Measurements from ENCODE around the gene VPS39.

VPS39 gene

GRCh38 chr15:42194513-42194912 is 13.6 kb downstream of the VPS39 start:
- no peak for DNase-seq

- DNase-seq = no peak
Observed at GRCh38 chr15:42193383-42193782, 14.7 kb downstream of the VPS39 start.

- no peak for DNase-seq
Observed at GRCh38 chr15:42191610-42192346, 16.3 kb downstream of the VPS39 start.

- no peak for DNase-seq
Observed at GRCh38 chr15:42190370-42190769, 17.7 kb downstream of the VPS39 start.

GRCh38 chr15:42185801-42186200 is 22.3 kb downstream of the VPS39 start:
- no peak for DNase-seq

GRCh38 chr15:42184736-42185135 is 23.4 kb downstream of the VPS39 start:
- DNase-seq = no peak

GRCh38 chr15:42184296-42184695 is 23.8 kb downstream of the VPS39 start:
- DNase-seq = no peak

- no peak for DNase-seq
Observed at GRCh38 chr15:42182961-42183360, 25.1 kb downstream of the VPS39 start.

- DNase-seq = no peak
Observed at GRCh38 chr15:42182328-42182886, 25.7 kb downstream of the VPS39 start.

GRCh38 chr15:42178056-42178455 is 30.0 kb downstream of the VPS39 start:
- no peak for DNase-seq

GRCh38 chr15:42175671-42176070 is 32.4 kb downstream of the VPS39 start:
- DNase-seq = no peak

- no peak for DNase-seq
Observed at GRCh38 chr15:42172475-42172874, 35.6 kb downstream of the VPS39 start.

- no peak for DNase-seq
Observed at GRCh38 chr15:42171795-42172194, 36.3 kb downstream of the VPS39 start.

GRCh38 chr15:42171122-42171521 is 37.0 kb downstream of the VPS39 start:
- no peak for DNase-seq

GRCh38 chr15:42166225-42166940 is 41.7 kb downstream of the VPS39 start:
- no peak for DNase-seq

GRCh38 chr15:42165106-42165505 is 43.0 kb downstream of the VPS39 start:
- no peak for DNase-seq

- no peak for DNase-seq
Observed at GRCh38 chr15:42163947-42164550, 44.1 kb downstream of the VPS39 start.

GRCh38 chr15:42163291-42163690 is 44.8 kb downstream of the VPS39 start:
- no peak for DNase-seq

- no peak for DNase-seq
Observed at GRCh38 chr15:42160136-42160535, 48.0 kb downstream of the VPS39 start.

GRCh38 chr15:42159381-42160015 is 48.6 kb downstream of the VPS39 start:
- DNase-seq = no peak

- DNase-seq = no peak
Observed at GRCh38 chr15:42158941-42159340, 49.2 kb downstream of the VPS39 start.

GRCh38 chr15:42157981-42158765 is 49.9 kb downstream of the VPS39 start:
- DNase-seq = no peak
